GM19328 (cell line): ENCODE data around the gene RORC.
"Not testable (repeated sequence)": the region's sequence is repeated elsewhere in the genome, so short reads cannot be mapped to it uniquely, and the experiment has no call there.

Experiments used
- ATAC-seq: cut with Tn5 transposase; IDR thresholded peaks from one replicate; pipeline ENCODE4 v1.9.1; 2021; ENCODE audit warnings: mild to moderate bottlenecking, moderate library complexity; ENCODE audit not compliant: unreplicated experiment

RORC gene

DNA sequence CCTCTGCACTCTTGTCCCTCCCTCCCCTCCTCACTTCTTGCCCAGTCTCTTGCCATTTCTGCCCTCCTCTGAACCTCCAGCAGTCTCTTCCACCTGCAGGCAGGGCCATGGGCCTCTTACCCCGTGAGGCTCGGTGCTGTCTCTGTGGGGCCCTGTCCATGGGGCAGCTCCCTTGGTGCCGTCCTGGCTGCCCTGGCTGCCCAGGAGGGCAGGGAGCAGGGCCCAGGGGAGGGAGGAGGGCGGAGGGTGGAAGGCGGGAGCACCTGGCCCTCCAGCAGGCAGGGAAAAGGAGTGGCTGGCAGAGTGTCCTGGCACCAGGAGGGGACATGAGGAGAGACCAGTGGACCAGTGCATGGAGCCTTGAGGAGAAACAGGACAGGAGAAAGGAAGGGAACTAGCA lies at the start of gene RORC:
RORC (minus strand) TSS at position 198 of the 400 bp plus-strand sequence; CDS start at position 160, 38 bp downstream.
- no peak for ATAC-seq

DNA sequence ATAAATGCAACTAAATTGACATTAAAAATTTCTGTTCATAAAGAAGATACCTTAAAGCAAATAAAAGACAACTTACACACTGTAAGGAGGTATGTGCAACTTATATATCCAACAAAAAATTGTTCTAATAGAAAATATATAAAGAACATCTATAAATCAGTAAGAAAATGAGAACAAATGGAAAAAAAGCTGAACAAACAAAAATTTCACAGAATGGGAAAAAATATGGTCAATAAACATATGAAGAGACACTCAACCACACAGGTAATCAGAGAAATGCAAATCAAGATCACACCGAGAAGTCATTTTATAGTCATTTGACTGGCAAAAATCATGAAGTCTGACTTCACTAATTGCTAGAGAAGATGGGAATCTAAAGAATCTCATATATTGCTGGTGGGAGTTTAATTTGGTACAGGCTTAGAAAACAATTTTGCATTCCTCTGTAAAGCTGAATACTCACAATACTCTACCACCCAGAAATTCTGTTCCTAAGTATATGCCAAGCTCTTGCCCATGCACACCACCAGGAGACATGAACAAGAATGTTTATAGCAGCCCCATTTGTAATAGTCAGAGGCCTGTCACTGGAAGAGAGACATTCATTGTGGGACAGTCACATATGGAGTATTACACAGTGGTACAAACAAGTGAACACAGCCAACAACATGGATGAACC lies 44.0 kb upstream of the RORC start:
- no peak for ATAC-seq

DNA sequence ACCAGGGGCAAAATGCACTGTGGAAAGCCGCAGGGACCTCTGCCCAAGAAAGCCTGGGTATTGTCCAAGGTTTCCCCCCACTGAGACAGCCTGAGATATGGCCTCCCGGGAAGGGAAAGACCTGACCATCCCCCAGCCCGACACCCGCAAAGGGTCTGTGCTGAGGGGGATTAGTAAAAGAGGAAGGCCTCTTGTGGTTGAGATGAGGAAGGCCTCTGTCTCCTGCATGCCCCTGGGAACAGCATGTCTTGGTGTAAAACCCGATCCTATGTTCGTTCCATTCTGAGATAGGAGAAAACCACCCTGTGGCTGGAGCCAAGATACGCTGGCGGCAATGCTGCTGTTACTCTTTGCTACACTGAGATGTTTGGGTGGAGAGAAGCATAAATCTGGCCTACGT lies 41.2 kb upstream of the RORC start:
- not testable (repeated sequence) for ATAC-seq

DNA sequence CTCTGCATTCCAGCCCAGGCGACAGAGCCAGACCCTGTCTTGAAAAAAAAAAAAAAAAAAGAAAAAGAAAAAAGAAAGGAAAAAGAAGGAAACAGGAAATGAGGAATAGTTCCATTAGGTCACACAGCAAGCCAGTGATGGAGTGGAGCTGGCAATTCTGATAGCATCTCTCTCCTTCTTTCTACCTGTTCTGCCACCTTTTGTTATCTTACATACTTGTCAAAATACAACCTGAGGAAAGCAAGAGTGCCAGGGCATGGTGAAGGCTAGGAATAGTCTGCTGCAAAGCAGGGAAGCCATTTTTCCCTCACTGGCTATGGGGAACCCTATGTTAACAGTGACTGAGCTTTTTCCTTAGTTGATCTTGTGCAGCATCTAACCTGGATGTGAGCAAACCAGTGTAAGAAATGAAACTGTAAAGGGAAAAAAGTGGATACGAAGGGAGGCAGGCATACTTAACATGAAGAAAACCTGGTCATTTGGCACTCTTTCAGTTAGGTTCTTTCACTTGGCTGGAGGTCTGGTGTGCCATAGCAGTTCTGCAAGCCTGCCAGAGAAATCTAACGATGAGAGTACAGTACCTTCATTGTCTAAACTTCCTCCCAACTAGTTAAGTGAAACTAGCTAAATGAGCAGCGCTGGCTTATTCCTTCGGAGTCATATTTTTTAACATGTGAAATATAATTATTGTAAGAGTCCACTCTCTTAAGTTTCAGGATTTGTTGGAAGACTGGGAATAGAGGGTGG lies 39.9 kb upstream of the RORC start:
- ATAC-seq, result no peak

DNA sequence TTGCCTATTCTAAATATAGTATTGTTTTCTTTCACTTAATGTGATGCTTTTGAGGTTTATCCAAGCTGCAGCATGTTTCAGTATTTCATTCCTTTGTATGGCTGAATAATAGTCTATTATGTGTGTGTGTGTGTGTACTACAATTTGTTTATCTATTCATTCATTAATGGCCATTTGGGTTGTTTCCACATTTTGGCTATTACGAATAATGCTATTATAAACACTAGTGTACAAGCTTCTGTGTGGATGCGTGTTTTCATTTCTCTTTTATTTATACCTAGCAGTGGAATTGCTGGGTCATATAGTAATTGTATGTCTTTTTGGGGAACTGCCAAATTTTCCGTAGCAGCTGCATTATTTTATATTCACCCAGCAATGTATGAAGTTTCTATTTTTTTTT lies 36.9 kb upstream of the RORC start:
- no peak for ATAC-seq

DNA sequence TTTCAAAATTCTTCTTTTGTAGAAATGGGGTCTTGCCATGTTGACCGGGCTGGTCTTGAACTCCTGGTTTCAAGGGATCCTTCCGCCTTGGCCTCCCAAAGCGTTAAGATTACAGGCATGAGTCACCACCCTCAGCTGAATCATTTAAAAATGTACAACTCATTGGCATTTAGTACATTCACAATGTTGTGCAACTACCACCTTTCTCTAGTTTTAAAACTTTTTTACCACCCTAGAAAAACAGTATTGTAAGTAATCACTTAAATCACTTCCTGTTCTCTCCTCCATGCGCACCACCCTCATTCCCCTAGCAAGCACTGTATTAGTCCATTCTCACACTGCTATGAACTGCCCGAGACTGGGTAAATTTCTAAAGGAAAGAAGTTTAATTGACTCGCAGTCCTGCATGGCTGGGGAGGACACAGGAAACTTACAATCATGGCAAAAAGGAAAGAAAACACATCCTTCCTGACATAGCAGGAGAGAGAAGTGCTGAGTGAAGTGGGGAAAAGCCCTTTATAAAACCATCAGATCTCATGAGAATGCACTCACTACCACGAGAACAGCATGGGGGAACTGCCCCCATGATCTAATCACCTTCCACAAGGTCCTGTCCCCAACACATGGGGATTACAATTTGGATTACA lies 36.3 kb upstream of the RORC start:
- ATAC-seq, result no peak

DNA sequence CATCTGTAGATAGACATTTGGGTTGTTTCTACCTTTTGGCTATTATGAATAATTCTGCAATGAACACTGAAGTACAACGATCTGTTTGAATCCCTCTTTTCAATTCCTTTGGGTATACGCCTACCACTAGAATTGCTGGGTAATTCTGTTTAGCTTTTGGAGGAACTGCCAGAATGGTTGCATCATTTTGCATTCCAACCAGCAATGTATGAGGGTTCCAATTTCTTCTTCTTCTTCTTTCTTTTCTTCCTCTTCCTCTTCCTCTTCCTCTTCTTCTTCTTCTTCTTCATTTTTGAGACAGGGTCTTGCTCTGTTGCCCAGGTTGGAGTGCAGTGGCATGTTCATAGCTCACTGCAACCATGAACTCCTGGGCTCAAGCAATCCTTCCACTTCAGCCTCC lies 35.7 kb upstream of the RORC start:
- ATAC-seq, result no peak

DNA sequence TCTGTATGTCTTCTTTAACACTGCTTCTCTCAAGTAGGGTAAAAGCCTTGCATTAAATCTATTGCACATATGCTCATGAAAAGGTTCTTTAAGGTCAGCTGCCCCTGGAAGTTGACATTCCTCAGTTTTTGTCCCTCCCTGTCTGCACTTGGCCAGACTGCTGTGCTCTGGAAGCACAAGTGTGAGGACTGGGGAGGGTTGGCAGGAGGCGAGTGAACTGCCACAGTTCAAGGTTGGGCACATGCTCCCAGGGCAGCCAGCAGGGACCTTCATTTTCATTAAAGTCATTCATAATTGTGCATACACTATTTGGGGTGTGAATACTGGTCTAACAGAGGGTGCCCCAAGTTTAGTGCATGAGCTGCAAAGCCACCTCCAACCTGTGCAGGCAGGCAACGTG lies 32.8 kb upstream of the RORC start:
- ATAC-seq, result no peak

DNA sequence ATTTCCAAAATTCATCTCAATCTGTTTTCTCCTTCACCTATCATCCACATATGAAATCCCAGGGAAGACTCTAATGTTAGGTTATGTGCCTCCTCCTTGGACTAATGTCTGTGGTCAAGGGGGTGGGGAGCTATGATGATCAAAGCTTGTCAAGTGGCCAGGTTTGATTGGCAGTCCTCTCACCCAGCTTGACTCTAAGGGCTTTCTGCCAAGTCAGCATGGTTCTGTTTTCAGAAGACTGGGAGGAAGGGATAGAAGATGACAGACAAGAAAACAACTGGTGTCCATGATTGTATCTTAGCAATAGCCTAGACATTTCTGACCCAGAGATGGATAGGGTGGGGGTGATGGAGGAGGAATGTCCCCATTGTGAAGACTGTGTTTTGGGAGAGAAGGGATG lies 31.0 kb upstream of the RORC start:
- ATAC-seq, result no peak

DNA sequence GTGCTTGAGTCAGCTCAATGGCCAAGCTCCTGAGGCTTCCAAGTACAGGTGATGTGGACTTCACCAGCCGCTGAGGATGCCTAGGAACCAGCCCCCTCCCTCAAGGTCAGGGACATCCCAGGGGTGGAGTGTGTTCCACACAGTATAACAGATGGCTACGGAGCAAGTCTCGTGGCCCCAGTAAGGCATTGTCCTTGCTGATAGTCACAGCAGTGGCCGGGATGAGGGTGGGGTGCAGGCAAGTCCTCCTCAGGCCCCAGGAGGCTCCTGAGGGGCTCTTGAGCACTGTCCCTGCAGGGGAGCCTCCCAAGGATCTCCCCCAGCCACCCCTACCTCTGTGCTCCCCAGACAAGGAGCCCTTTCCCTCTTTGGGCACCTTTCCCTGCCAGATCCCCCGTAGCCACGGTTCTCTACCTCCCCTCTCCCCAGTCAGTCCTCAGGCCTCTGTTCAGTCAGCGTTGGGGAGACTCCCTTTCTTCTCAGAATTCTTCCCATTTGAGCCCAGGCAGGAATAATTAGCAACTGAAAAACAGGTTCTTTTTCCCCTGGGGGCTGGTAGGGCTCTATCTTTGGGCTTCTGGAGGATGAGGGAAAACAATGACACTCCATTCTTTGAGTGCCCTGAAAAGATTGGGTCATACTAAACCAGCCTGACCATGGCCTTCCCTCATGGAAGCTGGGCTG lies 29.0 kb upstream of the RORC start:
- no peak for ATAC-seq

DNA sequence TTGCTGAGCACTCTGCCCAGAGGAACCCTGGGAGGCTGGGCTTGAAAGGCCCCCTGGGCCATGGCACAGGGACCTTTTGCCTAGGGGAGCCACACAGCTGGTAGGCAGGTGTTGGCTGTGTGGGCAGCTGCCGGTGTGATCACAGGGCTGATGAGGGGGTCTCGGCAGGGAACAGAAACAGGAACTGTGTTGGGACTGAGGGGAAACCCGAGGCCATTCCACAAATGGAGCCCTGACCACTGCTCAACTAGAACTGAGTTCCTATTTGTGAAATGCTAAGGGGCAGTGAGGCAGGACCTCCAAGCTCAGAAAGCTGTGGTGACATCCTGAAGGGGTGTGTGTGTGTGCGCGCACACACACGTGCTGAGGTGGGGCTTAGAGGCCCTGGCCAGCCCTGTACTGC lies 28.3 kb upstream of the RORC start:
- no peak for ATAC-seq

DNA sequence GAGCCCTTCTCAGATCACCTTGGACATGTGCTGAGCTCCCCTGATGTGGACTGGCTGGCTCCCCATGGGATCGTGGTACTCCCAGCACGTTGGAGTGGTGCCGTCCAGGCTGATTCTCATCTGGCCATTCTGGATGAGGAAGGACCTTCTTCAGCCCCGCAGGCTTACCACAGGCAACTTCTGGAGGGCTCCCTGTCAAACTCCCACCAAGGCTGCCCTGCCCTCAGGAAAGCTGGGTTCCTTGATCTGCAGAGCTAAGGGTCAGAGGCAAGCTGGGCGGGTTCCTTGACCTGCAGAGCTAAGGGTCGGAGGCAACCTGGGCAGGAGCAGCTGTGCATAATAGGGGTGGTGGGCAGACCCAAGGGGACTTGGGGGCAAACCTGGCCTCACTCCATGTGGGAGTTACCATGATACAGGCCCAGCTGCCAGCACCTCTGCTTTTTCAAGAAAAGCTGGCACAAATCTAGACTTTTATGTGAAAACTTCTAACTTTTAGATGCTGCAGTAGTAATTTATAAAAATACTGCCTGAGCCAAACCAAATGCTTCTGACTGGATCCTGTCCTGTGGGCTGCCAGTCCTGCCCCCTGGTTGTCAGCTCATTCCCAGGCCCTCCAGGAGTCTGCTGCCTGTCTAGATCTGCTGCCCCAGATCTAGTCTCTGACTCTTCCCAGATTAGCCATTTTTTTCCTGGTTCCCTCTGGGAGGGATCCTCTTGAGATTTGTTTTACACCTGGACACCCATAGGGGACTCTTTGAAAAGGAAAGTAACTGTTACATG lies 27.5 kb upstream of the RORC start:
- ATAC-seq, result no peak

DNA sequence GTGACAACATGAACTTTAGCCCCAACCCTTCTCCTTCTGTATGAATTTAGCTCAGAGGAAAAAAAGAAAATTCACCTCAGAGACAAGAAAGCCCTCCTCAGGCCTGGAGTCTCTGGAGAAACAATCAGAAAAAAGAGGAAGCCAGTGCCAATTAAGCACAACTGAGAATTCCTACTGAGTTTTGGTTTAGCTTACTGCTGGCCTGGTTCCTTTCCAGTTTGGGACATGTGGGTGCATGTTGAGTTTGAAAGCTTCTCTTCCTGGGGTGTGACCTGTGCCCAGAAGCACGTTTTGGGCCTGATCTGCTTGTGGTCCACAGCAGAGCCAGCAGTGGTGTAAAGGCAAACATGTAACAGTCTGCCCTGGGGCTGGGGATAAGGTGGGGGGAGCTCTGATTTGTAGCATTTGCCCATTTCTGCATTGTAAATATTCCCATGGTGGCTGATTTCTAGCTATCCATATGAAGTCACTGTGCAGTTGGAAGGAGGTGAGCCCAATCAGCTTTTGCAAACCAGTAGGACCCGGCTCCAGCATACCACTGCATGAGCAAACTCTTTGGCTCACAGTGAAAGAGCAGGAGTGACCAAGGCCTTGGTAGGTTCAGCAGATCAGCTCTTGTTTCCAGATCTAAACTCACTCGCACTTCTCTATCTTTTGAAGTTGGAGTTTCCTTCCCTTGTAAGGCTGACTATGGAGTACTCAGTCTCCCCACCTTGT lies 26.6 kb upstream of the RORC start:
- no peak for ATAC-seq

DNA sequence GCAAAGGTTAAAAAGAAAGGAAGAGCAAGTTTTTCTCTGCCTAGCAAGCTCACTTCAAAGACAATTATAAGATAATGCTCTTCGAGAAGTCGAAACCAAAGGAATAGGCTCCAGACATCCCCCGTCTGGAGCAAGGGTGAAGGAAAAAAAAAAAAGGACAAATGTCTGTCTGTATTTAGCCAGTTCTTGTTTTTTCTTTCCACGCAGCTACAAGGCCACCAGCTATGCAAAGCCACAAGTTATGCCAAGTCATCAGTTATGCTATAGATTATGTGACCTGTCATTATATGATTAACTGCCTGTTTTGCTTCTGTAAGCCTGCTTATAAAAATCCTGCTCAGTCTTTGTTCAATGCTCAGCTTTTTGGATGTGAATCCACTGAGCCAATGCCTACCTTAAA lies 24.3 kb upstream of the RORC start:
- ATAC-seq, result no peak

DNA sequence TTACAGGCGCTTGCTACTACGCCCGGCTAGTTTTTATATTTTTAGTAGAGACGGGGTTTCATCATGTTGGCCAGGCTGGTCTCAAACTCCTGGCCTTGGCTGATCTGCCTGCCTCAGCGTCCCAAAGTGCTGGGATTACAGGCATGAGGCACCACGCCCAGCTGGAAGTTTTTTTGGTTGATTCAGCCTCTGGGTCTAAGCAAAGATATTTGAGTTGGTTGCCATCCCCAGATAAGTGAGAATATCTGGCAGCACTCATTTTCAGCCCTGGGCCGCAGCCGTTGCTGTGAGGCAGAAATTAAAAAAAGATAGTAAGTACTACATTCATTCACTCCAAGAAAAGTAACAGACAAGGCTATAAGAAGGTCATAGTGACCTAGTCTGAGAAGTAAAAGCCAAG lies 23.9 kb upstream of the RORC start:
- not testable (repeated sequence) for ATAC-seq

DNA sequence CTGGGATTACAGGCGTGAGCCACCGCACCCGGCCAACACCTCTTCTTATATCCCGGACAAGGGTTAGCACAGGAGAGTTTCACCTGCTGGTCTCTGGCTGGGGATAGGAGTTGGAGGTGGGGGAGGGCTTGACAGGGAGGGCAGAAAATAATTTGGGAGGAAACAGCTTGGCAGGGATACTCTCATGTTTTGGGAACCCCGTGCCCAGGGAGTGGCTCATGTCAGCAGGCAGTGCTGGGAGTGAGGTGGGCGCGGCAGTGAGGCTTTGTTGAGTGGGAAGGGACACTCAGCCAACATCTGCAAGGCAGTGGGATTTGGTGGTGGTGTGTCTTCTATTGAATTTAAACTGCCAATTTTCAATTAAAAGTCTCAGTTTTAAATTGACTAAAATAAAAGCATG lies 23.1 kb upstream of the RORC start:
- no peak for ATAC-seq

DNA sequence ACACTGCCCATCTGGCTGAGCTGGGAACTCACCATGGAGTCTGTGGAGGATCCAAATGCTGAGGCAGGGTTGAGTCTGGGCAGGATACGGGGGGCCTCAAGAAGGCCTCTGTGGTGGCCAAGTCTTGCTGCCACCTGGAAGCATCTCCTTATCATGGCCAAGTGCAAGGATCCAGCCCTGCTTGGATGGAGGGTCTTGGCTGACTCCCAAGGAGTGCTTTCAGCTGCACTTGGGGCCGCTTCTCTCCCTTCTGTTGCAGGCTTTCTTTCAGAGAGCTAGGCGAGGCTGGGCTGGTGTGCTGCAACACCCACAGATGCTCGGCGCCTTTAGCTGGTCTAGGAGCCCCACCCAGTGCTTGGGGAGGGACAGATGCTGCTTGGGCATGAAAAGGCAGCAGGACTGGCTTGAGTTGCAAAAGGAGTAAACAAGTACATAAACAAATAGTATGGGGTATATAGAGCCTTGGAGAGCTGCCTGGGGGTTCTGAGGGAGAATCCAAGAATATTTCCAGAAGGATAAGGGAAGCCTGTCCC lies 21.9 kb upstream of the RORC start, which contains the start of gene THEM5:
THEM5 (minus strand) TSS at position 302 of the 533 bp plus-strand sequence; CDS start at position 155, 147 bp downstream.
- no peak for ATAC-seq

DNA sequence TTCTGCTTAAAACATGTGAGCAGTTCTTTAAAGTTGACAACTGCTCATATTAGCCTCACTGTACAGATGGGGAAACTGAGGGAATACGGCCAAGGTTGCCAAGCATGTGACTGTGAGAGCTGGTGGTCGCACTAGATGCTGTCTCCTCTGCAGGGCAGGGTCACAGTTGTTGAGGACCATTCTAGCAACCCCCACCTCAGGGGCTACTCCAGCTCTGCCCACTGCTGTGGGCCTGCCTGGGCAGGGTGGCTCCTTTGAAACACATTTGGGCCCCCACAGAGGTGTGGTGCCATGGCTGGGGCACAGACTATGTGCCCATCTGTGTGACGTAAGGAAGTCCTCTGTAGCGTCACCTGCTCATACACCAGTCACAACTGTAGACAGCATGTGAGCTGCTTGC lies 21.1 kb upstream of the RORC start:
- ATAC-seq, result no peak

DNA sequence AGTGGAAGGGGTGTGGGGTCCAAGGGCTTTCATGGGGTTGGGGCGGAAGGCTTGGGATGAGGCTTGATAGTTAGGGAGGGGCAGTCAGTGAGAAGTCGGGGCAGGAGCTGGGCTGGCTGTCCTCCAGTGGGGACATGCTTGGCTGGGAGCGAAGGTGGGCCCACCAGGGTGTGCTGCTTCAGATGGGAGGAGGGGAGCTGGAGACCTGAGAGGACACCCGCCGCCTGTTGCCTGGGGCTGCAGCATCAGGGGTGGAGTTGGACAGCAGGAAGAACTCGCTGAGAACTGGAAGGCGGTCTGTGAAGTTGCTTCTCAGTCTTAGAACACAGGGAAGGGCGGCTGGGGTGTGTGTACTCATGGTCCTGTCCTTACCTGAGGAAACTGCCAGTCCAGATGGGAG lies 20.3 kb upstream of the RORC start:
- ATAC-seq, result no peak

DNA sequence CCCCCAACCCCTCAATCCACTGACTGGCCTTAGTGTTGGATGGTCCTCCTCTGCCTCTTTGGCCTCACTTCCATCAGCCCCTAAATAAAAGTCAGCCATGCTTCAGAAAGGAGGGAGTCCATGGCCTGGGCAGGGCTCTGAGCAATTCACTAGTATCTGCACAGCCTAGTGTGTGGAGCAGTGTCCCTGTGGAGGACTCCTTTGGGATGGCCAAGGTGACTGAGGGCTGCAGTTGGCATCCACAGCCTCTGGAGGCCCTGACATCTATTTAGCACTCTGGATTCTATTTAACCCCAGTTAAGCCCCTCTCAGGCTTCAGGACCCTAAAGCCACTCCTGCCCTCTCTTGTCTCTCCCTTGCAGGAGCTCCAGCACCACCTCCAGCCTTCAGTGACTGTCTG lies 18.3 kb upstream of the RORC start:
- no peak for ATAC-seq
